BJ (cell line): ENCODE measurements around the gene SPEM2. TPM values are rescaled to one million over a fixed set of nuclear protein-coding genes. Genes with fewer than 3 reads are reported as not detected.
A peak's percentile ranks its signal among the peaks of the same experiment; 100 is the strongest.

Experiments used
- CTCF ChIA-PET: fragments of 350-600 bp; formaldehyde crosslinking; extraction: SDS; loops from one replicate; lab custom pipeline; 2021; ENCODE audit warnings: antibody characterized with exemption, inconsistent platforms; lab: Yijun Ruan, JAX
- POLR2A ChIA-PET: fragments of 300-600 bp; sonication (Branson Sonifier 250); formaldehyde crosslinking; extraction: SDS; loops from one replicate; lab custom pipeline; 2021; ENCODE audit warnings: antibody characterized with exemption; lab: Charles Lee
- DNase-seq: peaks from one replicate; pipeline ENCODE4 v3.0.0-alpha.2; 2011; ENCODE audit warnings: low read depth
- H3K27me3 ChIP-seq: 2 replicates; pipeline ENCODE4 v1.6.0; 2011; ENCODE audit warnings: low read length; ENCODE audit not compliant: control insufficient read depth, insufficient read depth
- H3K36me3 ChIP-seq: 2 replicates; pipeline ENCODE4 v1.5.1; 2011; ENCODE audit warnings: low read length; ENCODE audit not compliant: control insufficient read depth, insufficient read depth
- H3K4me3 ChIP-seq: 2 replicates; pipeline ENCODE4 v1.5.1; 2011; ENCODE audit warnings: low read depth, mild to moderate bottlenecking, control low read depth, low read length
- polyA plus RNA-seq: library from polyadenylated mRNA; depleted of rRNA; stranded (reverse); fragments of >200 nt; gene quantifications from 2 replicates; pipeline ENCODE4 v1.2.3, GENCODE V29; 2011
- TF ChIP-seq, protein P1 (sequence below): IDR thresholded peaks from 2 replicates; pipeline ENCODE4 v1.5.1; 2011; ENCODE audit warnings: low read depth, mild to moderate bottlenecking, control low read depth, inconsistent platforms, low read length, moderate library complexity; ENCODE audit not compliant: insufficient read depth

The SPEM2 gene
- polyA plus RNA-seq, 1 experiment: not detected

DNA sequence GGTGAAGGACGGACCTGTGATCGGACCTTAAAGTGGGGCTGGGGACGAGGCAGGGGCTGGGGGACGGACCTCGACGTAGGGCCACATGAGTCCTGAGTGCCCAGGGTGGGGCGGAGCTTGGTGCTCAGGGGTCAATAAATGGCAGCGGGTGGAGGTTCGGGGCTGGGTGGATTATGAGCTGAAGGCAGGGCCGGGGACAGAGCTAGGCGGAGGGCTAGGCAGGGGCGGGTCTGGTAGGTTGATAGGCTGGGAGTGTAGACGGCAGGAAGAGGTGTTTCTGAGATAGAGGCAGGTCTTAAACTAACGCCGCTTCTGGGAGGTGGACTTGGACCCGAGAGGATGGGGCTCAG lies 20.2 kb downstream of the SPEM2 start:
- H3K27me3 ChIP-seq: peaks cover 22% of the 10 kb centered on the region
- no peak for DNase-seq
- ChIA-PET POLR2A (interaction anchor here (0.8 kb wide), 1 partner anchor 39 kb away, joined by 7 read pairs; the partner anchor contains the start of gene POLR2A), CTCF (interaction anchor here (0.9 kb wide), 1 partner anchor 31 kb away, joined by 3 read pairs; no protein-coding TSS in a partner anchor)
- TF ChIP-seq, protein P1, sequence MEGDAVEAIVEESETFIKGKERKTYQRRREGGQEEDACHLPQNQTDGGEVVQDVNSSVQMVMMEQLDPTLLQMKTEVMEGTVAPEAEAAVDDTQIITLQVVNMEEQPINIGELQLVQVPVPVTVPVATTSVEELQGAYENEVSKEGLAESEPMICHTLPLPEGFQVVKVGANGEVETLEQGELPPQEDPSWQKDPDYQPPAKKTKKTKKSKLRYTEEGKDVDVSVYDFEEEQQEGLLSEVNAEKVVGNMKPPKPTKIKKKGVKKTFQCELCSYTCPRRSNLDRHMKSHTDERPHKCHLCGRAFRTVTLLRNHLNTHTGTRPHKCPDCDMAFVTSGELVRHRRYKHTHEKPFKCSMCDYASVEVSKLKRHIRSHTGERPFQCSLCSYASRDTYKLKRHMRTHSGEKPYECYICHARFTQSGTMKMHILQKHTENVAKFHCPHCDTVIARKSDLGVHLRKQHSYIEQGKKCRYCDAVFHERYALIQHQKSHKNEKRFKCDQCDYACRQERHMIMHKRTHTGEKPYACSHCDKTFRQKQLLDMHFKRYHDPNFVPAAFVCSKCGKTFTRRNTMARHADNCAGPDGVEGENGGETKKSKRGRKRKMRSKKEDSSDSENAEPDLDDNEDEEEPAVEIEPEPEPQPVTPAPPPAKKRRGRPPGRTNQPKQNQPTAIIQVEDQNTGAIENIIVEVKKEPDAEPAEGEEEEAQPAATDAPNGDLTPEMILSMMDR: no peak
- peak overlapping the region; percentile 33 for H3K4me3 ChIP-seq
- no peaks in the 10 kb centered on the region for H3K36me3 ChIP-seq

DNA sequence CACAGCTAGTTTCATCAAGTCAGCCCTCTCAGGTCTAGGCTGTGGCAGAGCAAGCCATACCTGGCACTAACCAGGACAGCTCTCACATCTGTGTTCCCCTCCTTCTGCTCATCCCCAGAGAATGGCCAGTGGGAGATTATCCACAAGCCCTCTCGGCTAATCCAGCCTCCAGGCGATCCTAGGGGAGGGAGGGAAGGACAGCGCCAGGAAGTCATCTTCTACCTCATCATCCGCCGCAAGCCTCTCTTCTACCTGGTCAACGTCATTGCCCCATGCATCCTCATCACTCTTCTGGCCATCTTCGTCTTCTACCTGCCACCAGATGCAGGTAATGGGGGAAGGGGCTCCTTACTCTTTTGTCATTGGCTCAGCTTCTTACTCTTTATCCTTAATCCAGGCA lies 23.0 kb downstream of the SPEM2 start:
- H3K36me3 ChIP-seq: no peaks in the 10 kb centered on the region
- peaks cover 15% of the 10 kb centered on the region for H3K27me3 ChIP-seq
- no peak for DNase-seq
- POLR2A ChIA-PET: no interaction called here
- H3K4me3 ChIP-seq: no peak overlapping the region
- TF ChIP-seq, protein P1: no peak
- CTCF ChIA-PET: interaction anchor here (1.1 kb wide), 1 partner anchor 19 kb away, joined by 3 read pairs; no protein-coding TSS in a partner anchor

DNA sequence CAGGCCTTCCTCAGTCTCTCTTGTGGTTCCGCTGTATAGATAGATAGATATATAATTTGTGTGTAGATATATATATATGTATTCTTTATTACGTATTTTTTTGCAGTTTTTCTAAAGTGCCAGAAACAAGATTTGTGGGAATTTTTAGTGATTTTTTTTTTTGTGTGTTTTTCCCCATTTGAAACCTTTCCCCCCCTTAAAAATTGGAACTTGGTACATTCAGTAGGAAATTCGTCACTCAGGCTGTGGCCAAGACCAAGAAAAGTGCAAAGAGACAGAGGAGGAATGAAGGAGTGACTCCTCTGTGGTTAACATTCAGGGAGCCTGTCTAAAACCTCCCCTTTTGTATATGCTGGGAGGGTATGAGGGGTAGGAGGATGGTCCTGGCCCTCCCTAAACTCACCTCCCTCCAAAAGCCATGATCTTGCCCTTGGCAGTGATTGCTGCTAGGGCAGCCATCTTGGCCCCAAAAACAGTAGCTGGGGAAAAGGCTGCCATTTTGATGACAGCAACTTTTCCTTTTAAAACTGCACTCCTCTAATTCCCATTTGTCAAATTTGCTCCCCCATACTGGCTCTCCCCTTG lies 34.6 kb downstream of the SPEM2 start:
- POLR2A ChIA-PET: no interaction called here
- CTCF ChIA-PET: interaction anchor here (0.9 to 1.3 kb wide), 2 partner anchors 15 to 23 kb away, joined by 4 read pairs; partner anchors contain the start of gene CHRNB1
- DNase-seq: no peak
- Histone ChIP-seq H3K36me3 (peaks cover 26% of the 10 kb centered on the region), H3K27me3 (no peaks in the 10 kb centered on the region), H3K4me3 (no peak overlapping the region)
- TF ChIP-seq, protein P1: no peak

DNA sequence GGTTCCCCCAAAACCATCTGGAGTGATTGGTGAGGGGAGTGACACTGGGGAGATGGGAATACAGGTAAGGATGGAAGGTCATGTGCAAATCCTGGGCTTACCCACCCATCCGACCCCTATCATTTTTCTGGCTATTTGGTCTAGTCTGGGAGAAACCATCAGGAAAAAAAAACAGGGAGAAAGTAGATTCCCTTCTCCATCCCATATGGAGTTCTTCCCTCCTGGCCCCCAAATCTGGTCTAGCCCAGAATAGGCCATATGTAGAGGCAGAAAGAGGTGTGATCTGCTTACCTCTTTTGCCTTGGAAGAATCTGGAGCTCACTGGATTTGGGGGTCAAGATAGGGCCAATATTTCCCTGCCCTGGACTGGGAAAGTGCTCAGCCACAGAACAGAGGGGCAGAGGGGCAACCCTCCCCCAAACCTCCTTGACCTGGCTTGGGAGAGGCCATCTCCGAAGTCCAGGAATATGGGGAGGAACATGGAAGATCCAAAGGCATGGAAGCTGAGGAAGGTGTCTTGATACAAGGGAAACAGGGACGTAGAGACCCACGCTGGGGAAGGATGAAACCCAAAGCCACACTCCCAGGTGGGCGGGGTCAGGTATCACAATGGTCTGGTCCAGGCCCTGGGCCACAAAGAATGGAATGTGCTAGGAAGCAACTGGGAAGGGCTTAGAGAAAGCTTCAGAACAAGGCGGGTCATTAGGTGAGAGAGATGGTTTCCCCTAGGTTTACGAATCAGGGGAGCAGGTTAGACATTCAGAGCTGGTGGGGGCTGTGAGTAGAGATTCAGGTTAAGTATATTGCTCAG lies 35.6 kb downstream of the SPEM2 start:
- H3K27me3 ChIP-seq: no peaks in the 10 kb centered on the region
- no peak overlapping the region for H3K4me3 ChIP-seq
- POLR2A ChIA-PET: no interaction called here
- peaks cover 31% of the 10 kb centered on the region for H3K36me3 ChIP-seq
- no peak for DNase-seq
- CTCF ChIA-PET: interaction anchor here (0.8 to 1.3 kb wide), 3 partner anchors 16 to 33 kb away, joined by 3 to 6 read pairs (median 4); partner anchors contain the start of gene CHRNB1
- TF ChIP-seq, protein P1: no peak
